Measurements from ENCODE around the gene SLC25A27. TPM values are rescaled to one million over a fixed set of nuclear protein-coding genes. Genes with fewer than 3 reads are reported as not detected.

Gene SLC25A27
- total and polyA plus RNA-seq, 4 donors = 2.5 to 24.2 (median 4.9) TPM

DNA sequence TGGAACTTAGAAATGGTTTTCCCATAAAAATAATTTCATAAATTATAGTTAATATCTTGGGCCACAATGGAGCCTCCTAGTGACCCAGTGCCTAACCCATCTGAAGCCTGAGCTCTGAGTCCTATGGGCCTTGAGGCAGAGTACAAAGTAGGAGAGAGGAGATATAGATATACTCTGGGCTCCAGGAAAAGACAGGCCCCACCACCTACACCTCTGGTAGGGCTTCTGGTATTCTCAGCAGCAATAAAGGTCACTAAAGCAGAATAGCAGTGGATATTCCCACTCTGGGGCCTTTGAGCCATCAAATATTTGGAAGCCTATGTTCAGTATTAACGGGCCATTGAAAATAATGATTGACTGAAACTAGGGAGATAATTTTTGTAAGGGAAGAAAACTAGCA is 24.3 kb upstream of the SLC25A27 start:
- TF ChIP-seq JUND (IDR thresholded peaks at IDR 0.05) = no peak
- TF ChIP-seq FOXA1 (IDR thresholded peaks at IDR 0.05) = no peak
- no peak for TF ChIP-seq RAD21 (IDR thresholded peaks at IDR 0.05)
- TF ChIP-seq YY1 (IDR thresholded peaks at IDR 0.05) = no peak
- TF ChIP-seq, protein P1, sequence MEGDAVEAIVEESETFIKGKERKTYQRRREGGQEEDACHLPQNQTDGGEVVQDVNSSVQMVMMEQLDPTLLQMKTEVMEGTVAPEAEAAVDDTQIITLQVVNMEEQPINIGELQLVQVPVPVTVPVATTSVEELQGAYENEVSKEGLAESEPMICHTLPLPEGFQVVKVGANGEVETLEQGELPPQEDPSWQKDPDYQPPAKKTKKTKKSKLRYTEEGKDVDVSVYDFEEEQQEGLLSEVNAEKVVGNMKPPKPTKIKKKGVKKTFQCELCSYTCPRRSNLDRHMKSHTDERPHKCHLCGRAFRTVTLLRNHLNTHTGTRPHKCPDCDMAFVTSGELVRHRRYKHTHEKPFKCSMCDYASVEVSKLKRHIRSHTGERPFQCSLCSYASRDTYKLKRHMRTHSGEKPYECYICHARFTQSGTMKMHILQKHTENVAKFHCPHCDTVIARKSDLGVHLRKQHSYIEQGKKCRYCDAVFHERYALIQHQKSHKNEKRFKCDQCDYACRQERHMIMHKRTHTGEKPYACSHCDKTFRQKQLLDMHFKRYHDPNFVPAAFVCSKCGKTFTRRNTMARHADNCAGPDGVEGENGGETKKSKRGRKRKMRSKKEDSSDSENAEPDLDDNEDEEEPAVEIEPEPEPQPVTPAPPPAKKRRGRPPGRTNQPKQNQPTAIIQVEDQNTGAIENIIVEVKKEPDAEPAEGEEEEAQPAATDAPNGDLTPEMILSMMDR (IDR thresholded peaks at IDR 0.05; ENCODE audit: low read depth, low read length, missing input control) = no peak
- TF ChIP-seq, protein P2, sequence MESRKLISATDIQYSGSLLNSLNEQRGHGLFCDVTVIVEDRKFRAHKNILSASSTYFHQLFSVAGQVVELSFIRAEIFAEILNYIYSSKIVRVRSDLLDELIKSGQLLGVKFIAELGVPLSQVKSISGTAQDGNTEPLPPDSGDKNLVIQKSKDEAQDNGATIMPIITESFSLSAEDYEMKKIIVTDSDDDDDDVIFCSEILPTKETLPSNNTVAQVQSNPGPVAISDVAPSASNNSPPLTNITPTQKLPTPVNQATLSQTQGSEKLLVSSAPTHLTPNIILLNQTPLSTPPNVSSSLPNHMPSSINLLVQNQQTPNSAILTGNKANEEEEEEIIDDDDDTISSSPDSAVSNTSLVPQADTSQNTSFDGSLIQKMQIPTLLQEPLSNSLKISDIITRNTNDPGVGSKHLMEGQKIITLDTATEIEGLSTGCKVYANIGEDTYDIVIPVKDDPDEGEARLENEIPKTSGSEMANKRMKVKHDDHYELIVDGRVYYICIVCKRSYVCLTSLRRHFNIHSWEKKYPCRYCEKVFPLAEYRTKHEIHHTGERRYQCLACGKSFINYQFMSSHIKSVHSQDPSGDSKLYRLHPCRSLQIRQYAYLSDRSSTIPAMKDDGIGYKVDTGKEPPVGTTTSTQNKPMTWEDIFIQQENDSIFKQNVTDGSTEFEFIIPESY (IDR thresholded peaks at IDR 0.05) = no peak
- TF ChIP-seq, protein P3, sequence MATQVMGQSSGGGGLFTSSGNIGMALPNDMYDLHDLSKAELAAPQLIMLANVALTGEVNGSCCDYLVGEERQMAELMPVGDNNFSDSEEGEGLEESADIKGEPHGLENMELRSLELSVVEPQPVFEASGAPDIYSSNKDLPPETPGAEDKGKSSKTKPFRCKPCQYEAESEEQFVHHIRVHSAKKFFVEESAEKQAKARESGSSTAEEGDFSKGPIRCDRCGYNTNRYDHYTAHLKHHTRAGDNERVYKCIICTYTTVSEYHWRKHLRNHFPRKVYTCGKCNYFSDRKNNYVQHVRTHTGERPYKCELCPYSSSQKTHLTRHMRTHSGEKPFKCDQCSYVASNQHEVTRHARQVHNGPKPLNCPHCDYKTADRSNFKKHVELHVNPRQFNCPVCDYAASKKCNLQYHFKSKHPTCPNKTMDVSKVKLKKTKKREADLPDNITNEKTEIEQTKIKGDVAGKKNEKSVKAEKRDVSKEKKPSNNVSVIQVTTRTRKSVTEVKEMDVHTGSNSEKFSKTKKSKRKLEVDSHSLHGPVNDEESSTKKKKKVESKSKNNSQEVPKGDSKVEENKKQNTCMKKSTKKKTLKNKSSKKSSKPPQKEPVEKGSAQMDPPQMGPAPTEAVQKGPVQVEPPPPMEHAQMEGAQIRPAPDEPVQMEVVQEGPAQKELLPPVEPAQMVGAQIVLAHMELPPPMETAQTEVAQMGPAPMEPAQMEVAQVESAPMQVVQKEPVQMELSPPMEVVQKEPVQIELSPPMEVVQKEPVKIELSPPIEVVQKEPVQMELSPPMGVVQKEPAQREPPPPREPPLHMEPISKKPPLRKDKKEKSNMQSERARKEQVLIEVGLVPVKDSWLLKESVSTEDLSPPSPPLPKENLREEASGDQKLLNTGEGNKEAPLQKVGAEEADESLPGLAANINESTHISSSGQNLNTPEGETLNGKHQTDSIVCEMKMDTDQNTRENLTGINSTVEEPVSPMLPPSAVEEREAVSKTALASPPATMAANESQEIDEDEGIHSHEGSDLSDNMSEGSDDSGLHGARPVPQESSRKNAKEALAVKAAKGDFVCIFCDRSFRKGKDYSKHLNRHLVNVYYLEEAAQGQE (IDR thresholded peaks at IDR 0.05) = no peak
- TF ChIP-seq HNF4A (conservative IDR thresholded peaks at IDR 0.05) = no peak
- no peak for TF ChIP-seq GABPA (IDR thresholded peaks at IDR 0.05 in 1 of 2, conservative IDR thresholded peaks at IDR 0.05 in 1 of 2)
- peaks cover 2 to 3% (median 3%) of the 10 kb centered on the region in 4 donors for H3K36me3 ChIP-seq (ENCODE audit: control insufficient read depth in 4 of 4, insufficient read depth in 3 of 4, low read depth in 1 of 4, low read length in 3 of 4)
- H3K4me3 ChIP-seq (ENCODE audit: low read depth in 1 of 3, low read length in 3 of 3) = no peak overlapping the region
- peaks cover 0 to 17% (median 7%) of the 10 kb centered on the region in 4 donors for H3K4me1 ChIP-seq (ENCODE audit: control insufficient read depth in 4 of 4, insufficient read depth in 4 of 4, low read length in 3 of 4)
- no peak overlapping the region for H3K27ac ChIP-seq (ENCODE audit: low read depth in 1 of 2, low read length in 2 of 2)
- no peaks in the 10 kb centered on the region for H3K27me3 ChIP-seq (ENCODE audit: control insufficient read depth in 4 of 4, insufficient read depth in 4 of 4, low read length in 3 of 4)
- H3K9me3 ChIP-seq (ENCODE audit: control insufficient read depth in 4 of 4, low read length in 3 of 4) = no peaks in the 10 kb centered on the region
- no peak overlapping the region for H3K9ac ChIP-seq (ENCODE audit: low read depth in 1 of 2, low read length in 2 of 2)
- 85% methylated on average over 1 of the region's 1 CpG for WGBS
- DNase-seq (ENCODE audit: low spot score) = no peak

DNA sequence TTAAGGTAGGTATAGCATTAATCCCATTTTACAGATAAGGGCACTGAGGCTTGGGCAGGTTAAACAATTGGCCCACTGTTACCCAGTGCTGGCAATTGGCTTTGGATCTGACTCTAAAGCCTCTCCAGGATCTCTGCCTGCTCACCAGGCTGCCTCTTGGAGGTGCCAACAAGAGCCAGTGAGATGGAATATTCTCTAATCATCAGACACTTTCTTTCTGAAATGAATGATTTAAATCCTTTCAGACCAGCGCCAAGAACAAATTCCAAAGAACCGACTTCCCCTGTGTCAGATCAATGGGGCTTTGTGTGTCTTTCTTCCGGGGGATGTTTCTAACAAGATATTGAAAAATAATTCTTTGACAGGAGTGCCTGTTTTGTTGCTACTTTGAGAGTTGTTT is 23.8 kb upstream of the SLC25A27 start:
- no peaks in the 10 kb centered on the region for H3K9me3 ChIP-seq (ENCODE audit: control insufficient read depth in 4 of 4, low read length in 3 of 4)
- H3K4me1 ChIP-seq (ENCODE audit: control insufficient read depth in 4 of 4, insufficient read depth in 4 of 4, low read length in 3 of 4) = peaks cover 0 to 17% (median 7%) of the 10 kb centered on the region in 4 donors
- no peak for DNase-seq (ENCODE audit: low spot score)
- H3K36me3 ChIP-seq (ENCODE audit: control insufficient read depth in 4 of 4, insufficient read depth in 3 of 4, low read depth in 1 of 4, low read length in 3 of 4) = peaks cover 0 to 2% (median 1%) of the 10 kb centered on the region in 4 donors
- TF ChIP-seq SP1 (IDR thresholded peaks at IDR 0.05) = no peak
- TF ChIP-seq, protein P1 (IDR thresholded peaks at IDR 0.05; ENCODE audit: low read depth, low read length, missing input control) = no peak
- TF ChIP-seq TAF1 (conservative IDR thresholded peaks at IDR 0.05) = no peak
- no peak for TF ChIP-seq JUND (IDR thresholded peaks at IDR 0.05)
- no peak for TF ChIP-seq FOXA2 (IDR thresholded peaks at IDR 0.05)
- no peak for TF ChIP-seq HNF4A (conservative IDR thresholded peaks at IDR 0.05)
- TF ChIP-seq, protein P4, sequence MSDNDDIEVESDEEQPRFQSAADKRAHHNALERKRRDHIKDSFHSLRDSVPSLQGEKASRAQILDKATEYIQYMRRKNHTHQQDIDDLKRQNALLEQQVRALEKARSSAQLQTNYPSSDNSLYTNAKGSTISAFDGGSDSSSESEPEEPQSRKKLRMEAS (IDR thresholded peaks at IDR 0.05) = no peak
- TF ChIP-seq GABPA (IDR thresholded peaks at IDR 0.05 in 1 of 2, conservative IDR thresholded peaks at IDR 0.05 in 1 of 2) = no peak
- no peak for TF ChIP-seq RAD21 (IDR thresholded peaks at IDR 0.05)
- no peak for TF ChIP-seq EGR1 (IDR thresholded peaks at IDR 0.05; ENCODE audit: low read depth in 2 of 2)
- no peak overlapping the region for H3K27ac ChIP-seq (ENCODE audit: low read depth in 1 of 2, low read length in 2 of 2)
- no peak overlapping the region for H3K4me3 ChIP-seq (ENCODE audit: low read depth in 1 of 3, low read length in 3 of 3)
- 76% methylated on average over 3 of the region's 3 CpGs for WGBS
- no peak overlapping the region for H3K9ac ChIP-seq (ENCODE audit: low read depth in 1 of 2, low read length in 2 of 2)
- H3K27me3 ChIP-seq (ENCODE audit: control insufficient read depth in 4 of 4, insufficient read depth in 4 of 4, low read length in 3 of 4) = no peaks in the 10 kb centered on the region
